ENCODE data around the gene HMGB2. TPM values are rescaled to one million over a fixed set of nuclear protein-coding genes. Genes with fewer than 3 reads are reported as not detected.
A peak's percentile ranks its signal among the peaks of the same experiment; 100 is the strongest.

Gene HMGB2
- polyA plus RNA-seq, 1 donor from 2014 or later = 184 TPM

DNA sequence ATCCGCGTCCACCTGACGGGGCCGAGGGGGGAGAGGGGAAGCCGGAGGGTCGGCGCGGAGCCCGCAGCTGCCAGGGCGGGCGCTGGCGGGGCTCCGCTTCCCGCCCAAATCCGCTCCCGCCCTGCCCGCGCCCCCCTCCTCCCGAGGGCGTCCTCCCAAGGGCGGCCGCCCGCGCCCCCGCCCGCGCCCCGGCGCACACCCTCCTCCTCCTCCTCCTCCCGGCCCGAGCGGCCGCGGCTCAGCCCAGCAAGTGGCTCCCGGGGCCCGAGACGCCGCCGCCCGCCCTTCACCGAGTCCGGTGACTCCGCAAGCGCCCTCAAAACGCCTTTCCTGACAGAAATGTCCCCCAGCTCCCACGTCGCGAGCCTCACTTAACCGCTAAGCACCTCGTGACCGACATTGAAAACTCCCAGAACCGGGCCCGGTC is 487 bp downstream of the HMGB2 start (continued):
- TF ChIP-seq MXI1 (conservative IDR thresholded peaks at IDR 0.05; ENCODE audit: poor library complexity, severe bottlenecking) = no peak
- no peak for TF ChIP-seq TAF1 (IDR thresholded peaks at IDR 0.05; ENCODE audit: low read depth)
- no peak for TF ChIP-seq RAD21 (conservative IDR thresholded peaks at IDR 0.05)

DNA sequence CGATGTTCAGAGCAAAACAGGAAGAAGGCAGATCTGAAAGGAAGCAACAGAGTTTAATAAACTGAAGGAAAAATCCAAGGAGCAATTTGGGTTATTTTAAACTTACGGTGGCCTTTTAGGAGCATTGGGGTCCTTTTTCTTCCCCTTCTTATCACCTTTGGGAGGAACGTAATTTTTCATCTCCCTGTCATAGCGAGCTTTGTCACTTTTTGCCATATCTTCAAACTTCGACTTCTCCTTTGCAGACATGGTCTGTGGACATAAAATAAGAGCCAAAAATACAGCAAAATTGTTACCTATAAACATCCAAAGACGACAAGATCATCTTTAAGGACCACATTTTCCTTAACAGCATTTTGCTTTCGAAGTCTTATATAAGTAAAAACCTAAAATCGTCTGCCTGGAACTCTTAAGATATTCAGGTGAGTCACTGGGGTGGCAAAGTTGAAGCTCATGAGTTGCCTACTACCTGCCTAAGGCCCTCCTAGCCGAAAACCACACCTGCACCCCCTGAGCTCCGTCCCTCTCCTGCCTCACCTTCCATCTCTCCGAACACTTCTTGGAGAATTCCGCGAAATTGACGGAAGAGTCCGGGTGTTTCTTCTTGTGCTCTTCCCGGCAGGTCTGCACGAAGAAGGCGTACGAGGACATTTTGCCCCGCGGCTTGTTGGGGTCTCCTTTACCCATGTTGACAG is 1.0 kb downstream of the HMGB2 start:
- TF ChIP-seq RAD21 (conservative IDR thresholded peaks at IDR 0.05) (no peak), EZH2 (IDR thresholded peaks at IDR 0.05; ENCODE audit: borderline replicate concordance, insufficient read depth, low read length, poor library complexity, severe bottlenecking) (no peak), REST (IDR thresholded peaks at IDR 0.05; ENCODE audit: borderline replicate concordance) (no peak), TAF1 (IDR thresholded peaks at IDR 0.05; ENCODE audit: low read depth) (no peak), EP300 (conservative IDR thresholded peaks at IDR 0.05; ENCODE audit: poor library complexity, severe bottlenecking) (no peak)
- TF ChIP-seq, protein P1, sequence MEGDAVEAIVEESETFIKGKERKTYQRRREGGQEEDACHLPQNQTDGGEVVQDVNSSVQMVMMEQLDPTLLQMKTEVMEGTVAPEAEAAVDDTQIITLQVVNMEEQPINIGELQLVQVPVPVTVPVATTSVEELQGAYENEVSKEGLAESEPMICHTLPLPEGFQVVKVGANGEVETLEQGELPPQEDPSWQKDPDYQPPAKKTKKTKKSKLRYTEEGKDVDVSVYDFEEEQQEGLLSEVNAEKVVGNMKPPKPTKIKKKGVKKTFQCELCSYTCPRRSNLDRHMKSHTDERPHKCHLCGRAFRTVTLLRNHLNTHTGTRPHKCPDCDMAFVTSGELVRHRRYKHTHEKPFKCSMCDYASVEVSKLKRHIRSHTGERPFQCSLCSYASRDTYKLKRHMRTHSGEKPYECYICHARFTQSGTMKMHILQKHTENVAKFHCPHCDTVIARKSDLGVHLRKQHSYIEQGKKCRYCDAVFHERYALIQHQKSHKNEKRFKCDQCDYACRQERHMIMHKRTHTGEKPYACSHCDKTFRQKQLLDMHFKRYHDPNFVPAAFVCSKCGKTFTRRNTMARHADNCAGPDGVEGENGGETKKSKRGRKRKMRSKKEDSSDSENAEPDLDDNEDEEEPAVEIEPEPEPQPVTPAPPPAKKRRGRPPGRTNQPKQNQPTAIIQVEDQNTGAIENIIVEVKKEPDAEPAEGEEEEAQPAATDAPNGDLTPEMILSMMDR (IDR thresholded peaks at IDR 0.05; ENCODE audit: poor library complexity, severe bottlenecking) = no peak
- peaks cover 6% of the 10 kb centered on the region for H3K36me3 ChIP-seq (ENCODE audit: insufficient read depth, low read length)
- H3K27ac ChIP-seq (ENCODE audit: low read length) = no peak overlapping the region

GRCh38 chr4:173332021-173332487 is 2.1 kb downstream of the HMGB2 start:
- Histone ChIP-seq H3K4me2 (ENCODE audit: low read length) (peak overlapping the region; percentile 84), H3K9me2 (ENCODE audit: insufficient read depth, low read length) (no peaks in the 10 kb centered on the region), H3K27me3 (ENCODE audit: insufficient read depth, low read depth, low read length) (no peaks in the 10 kb centered on the region), H3K9ac (ENCODE audit: low read length) (no peak overlapping the region), H4K20me1 (ENCODE audit: insufficient read depth) (no peaks in the 10 kb centered on the region), H3K9me3 (ENCODE audit: low read length) (no peaks in the 10 kb centered on the region), H3K4me3 (ENCODE audit: low read length) (peak overlapping the region; percentile 93), H3K36me3 (ENCODE audit: insufficient read depth, low read length) (peaks cover 6% of the 10 kb centered on the region), H2AFZ (ENCODE audit: low read depth, low read length) (no peak overlapping the region), H3K27ac (ENCODE audit: low read length) (no peak overlapping the region), H3F3A (ENCODE audit: insufficient read depth, low read length, poor library complexity, severe bottlenecking) (peaks cover 10% of the 10 kb centered on the region), H3K79me2 (replicated peaks; ENCODE audit: insufficient read depth, low read length) (peaks cover 31% of the 10 kb centered on the region)
- TF ChIP-seq POLR2AphosphoS5 (IDR thresholded peaks at IDR 0.05) (no peak), RAD21 (conservative IDR thresholded peaks at IDR 0.05) (no peak), EZH2 (IDR thresholded peaks at IDR 0.05; ENCODE audit: borderline replicate concordance, insufficient read depth, low read length, poor library complexity, severe bottlenecking) (no peak), REST (IDR thresholded peaks at IDR 0.05; ENCODE audit: borderline replicate concordance) (no peak), SMC3 (conservative IDR thresholded peaks at IDR 0.05; ENCODE audit: poor library complexity) (no peak), MXI1 (conservative IDR thresholded peaks at IDR 0.05; ENCODE audit: poor library complexity, severe bottlenecking) (no peak), TAF1 (IDR thresholded peaks at IDR 0.05; ENCODE audit: low read depth) (no peak), EP300 (conservative IDR thresholded peaks at IDR 0.05; ENCODE audit: poor library complexity, severe bottlenecking) (no peak)
- TF ChIP-seq, protein P1 (IDR thresholded peaks at IDR 0.05; ENCODE audit: poor library complexity, severe bottlenecking) = no peak

More for the DNA sequence above, 1.0 kb downstream of the HMGB2 start:
- H3K9me3 ChIP-seq (ENCODE audit: low read length) = no peaks in the 10 kb centered on the region
- H3K79me2 ChIP-seq (replicated peaks; ENCODE audit: insufficient read depth, low read length) = peaks cover 31% of the 10 kb centered on the region
- H3K4me2 ChIP-seq (ENCODE audit: low read length) = peak overlapping the region; percentile 84
- H4K20me1 ChIP-seq (ENCODE audit: insufficient read depth) = no peaks in the 10 kb centered on the region
- no peaks in the 10 kb centered on the region for H3K9me2 ChIP-seq (ENCODE audit: insufficient read depth, low read length)
- peak overlapping the region; percentile 93 for H3K9ac ChIP-seq (ENCODE audit: low read length)
- H2AFZ ChIP-seq (ENCODE audit: low read depth, low read length) = no peak overlapping the region
- H3K27me3 ChIP-seq (ENCODE audit: insufficient read depth, low read depth, low read length) = no peaks in the 10 kb centered on the region
- peak overlapping the region; percentile 93 for H3K4me3 ChIP-seq (ENCODE audit: low read length)
- H3F3A ChIP-seq (ENCODE audit: insufficient read depth, low read length, poor library complexity, severe bottlenecking) = peaks cover 10% of the 10 kb centered on the region
